ENCODE measurements around the gene OR7G2.

The OR7G2 gene

GRCh38 chr19:9107375-9107774 lies at the start of gene OR7G2:
Gene OR7G2 (minus strand): TSS chr19:9107475. CDS start chr19:9103243, 4,232 bp downstream.
- no peak for DNase-seq

DNA sequence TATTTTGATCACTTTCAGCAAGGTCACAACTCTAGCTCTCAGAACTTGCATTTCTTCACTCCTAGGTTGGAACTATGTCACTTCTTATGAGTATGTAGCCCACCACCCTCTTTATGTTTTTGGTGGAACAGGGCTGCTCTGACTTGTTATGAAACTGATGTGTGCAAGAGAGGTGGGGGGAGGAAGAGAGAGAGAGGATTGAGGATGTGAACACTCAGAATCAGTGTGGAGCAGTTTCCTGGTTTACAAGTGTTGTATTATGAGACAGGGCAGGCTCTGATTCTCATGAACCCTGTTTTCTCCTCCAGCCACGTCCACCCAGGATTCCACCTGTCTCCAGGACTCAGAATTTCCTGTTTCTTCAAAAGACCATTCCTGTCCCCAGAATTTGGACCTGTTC lies 49.0 kb upstream of the OR7G2 start:
- DNase-seq, result no peak

GRCh38 chr19:9155591-9155990 lies 48.3 kb upstream of the OR7G2 start:
- no peak for DNase-seq

DNA sequence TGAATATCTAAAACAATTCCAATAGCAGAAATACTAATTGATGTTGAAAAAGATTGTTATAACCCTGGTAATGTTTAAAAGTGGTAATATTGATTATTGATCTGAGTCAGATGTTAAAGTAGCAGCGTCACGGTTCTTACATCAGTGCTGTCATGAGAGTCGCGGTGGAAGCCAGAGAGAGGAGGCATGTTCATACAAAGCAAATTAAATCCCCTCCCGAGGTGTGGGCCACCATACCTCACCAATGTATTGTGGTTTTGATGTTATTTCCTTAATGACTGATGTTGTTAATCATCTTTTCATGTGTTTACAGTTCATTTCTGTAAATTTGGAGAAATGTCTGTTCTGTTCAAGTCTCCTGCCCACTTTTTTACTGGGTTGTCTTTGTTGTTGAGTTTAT lies 44.1 kb upstream of the OR7G2 start:
- DNase-seq, result no peak

DNA sequence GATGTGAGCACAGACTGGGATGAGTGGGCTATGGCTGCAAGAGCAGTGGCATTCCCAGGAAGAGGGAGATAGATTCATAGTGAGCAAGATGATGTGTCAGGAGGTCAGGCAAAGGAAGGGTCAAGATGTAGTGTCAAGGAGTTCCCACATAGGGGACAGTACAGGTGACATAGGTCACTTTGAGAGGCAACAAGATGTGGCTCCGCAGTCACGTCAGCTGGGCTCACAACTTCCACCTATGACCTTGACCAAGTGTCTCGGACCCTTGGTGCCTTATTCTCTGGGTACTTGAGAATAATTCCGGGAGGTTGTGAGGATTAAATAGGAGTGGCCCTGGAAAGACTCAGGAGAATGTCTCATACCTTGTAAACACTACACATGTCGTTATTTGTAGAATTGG lies 43.4 kb upstream of the OR7G2 start:
- DNase-seq, result no peak

GRCh38 chr19:9149997-9150396 lies 42.7 kb upstream of the OR7G2 start:
- DNase-seq, result no peak

DNA sequence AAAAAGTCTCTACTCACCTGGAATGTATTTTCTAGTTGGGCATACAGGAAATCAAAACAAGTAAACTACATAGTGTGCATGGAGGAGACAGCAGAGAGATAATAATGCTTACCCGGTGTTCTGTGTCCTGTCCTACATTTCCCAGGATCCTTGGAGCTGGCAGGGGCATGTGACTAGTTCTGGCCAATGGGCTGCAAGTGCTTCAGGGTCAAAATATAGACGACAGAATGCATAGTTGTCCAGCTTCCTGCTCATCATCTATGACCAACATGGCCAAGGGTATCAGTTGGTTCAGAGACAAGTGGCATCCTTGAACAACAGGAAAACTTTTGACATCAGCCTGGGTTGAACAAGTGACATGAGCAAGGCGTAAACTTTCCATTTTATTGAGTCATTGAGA lies 41.4 kb upstream of the OR7G2 start:
- DNase-seq, result no peak

DNA sequence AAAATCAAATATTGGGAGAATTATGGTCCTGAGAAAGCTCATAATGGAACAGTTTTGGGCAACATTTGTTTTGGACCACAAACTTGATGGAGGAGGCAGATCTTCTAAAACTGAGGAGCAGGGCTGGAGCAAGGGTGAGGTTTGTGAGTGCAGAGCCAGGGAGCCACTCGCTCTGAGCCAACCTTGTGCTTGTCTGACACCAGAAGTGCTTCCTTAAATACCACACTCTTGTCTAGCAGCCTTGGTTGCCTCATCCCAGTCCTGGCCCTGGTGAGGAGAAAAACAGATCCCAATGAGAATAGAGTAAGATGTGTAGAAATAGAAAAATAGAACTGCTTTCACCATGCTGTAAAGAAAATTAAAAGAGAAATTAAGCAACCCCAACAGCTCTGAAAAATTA lies 39.6 kb upstream of the OR7G2 start:
- no peak for DNase-seq

GRCh38 chr19:9144920-9145319 lies 37.6 kb upstream of the OR7G2 start:
- no peak for DNase-seq

DNA sequence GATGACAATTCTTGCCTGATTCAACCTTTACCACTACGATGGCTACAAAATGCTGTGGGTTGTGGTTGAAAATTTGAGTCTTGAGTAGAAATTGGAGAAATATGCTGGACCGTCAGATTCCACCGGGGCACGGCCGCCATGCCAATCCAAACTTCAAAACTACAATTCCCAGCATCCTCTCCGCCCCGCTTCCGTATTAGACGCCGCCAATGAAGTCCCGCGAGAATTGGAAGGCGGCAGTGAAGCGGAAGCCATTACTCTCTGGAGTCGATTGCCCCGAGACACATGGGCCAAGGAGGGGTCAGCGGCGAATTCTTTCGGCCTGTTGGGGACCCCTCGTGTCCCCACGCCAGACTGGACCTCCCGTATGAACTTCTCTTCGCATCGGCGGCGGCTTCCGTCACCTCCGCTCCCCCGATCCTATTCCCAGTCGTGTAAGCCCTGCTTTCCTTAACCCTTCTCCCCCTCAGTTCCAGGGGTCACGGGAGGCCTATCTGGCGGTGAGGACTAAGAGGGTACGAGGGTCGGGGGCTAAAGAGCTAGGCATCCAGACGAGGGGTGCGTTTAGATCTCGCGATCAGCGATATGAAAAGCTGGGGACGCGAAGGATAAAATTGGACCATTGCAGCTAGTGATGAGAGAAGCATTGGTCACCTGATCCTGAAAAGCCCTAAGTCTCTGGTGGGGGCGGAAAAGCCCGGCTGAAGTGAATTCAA lies 33.0 kb upstream of the OR7G2 start, which contains the start of gene ZNF317:
Gene ZNF317, plus strand, starts transcription at position 239 of the 716 bp plus-strand sequence. CDS start 15,620 bp downstream, outside the sequence.
- peak; percentile 95 for DNase-seq

GRCh38 chr19:9139609-9140158 lies 32.4 kb upstream of the OR7G2 start:
- no peak for DNase-seq

DNA sequence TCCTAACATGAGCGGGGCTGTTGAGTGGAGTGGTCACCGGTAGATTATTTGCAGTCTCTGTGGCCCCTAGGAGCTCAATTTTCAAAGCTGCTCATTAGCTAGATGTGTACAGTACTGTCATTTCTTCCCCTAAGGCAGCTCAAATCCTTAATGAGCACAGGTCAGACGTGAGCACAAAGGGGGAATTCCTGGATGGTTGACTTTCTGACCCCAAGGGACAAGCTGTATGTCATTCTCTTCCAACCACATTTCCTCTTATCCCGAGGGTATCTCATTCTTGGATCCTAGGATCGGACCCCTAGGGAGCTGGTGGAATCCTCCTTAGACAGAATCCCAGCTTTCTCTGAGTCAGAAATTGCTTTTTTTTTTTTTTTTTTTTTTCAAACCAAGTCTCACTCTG lies 25.1 kb upstream of the OR7G2 start:
- no peak for DNase-seq

- no peak for DNase-seq
These were observed 23.7 kb upstream of the OR7G2 start for GRCh38 chr19:9130965-9131364.

DNA sequence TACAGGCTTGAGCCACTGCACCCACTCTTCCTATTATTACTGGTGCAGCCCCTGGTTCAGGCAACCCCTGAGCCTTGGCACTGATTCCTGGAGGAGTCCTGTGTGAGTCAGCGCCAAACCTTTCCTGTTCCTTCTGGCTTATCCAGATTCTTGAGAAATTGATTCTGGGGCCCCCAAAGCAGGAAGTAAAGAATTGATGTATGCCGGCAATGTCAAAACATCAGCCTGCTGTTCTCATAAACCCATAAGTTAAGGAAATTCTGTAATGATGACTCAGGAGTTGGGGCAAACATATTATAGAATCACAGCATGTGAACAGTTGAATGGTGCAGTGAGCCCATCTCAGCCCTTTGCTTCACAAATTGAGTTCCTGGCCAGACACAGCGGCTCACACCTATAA lies 20.9 kb upstream of the OR7G2 start:
- DNase-seq, result no peak

GRCh38 chr19:9126900-9127405 lies 19.7 kb upstream of the OR7G2 start, which contains the start of gene OR7G3:
Gene OR7G3 (minus strand): TSS chr19:9126950. CDS start chr19:9126950, 0 bp downstream.
- no peak for DNase-seq

DNA sequence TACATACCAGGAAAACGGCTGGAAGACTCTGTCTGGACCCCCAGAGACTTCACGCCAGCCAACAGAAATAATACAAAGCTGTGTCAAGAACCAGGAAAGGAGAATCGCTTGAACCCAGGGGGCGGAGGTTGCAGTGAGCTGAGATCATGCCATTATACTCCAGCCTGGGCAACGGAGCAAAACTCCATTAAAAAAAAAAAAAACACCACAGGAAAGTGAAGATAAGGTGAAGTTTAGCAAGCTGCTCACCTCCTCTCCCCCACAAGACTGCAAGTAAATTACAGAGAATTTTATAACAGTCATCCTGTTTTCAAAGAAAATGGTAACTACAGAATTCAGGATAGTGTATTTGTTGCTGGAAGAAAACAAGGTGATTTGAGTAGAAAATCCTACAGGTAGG lies 9.3 kb upstream of the OR7G2 start:
- no peak for DNase-seq

DNA sequence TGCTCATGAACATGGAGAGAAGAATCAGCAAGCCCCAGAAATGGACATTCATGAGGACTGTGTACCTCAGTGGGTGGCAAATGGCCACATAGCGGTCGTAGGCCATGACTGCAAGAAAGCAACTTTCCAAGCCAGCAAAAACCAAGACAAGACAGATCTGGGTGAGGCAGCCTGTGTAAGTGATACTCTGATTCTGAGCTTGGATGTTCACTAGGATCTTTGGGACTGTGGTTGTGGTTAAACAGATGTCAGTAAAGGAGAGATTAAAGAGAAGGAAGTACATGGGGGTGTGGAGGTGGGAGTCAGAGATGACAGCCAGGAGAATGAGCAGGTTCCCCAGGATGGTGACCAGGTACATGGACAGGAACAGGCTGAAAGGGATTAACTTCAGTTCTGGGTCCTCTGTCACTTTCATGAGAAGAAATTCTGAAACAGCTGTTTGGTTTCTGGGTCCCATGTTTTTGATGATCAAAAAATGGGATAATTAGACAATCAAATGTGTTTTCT lies 8.1 kb upstream of the OR7G2 start, which contains the start of gene OR7G1:
Gene OR7G1, minus strand, starts transcription at position 457 of the 507 bp plus-strand sequence. Its CDS starts 0 bp downstream, at position 457.
- no peak for DNase-seq

DNA sequence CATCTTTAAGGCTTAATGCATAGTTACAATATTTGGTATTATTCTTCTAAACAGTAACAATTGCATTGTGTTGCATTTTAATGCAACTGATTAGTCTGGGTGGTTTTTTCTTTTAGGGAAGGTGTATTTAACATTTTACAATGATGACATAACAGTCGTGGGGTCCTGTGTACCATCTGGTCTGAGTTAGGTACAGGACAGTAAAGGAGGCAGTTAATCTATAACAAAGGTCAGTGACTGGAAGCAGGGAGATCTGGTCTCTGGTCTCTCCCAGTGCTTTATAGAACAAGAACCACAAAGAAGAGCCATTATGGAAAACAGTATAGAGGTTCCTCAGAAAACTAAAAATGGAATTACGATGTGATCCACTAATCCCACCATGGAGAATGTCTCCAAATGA lies 2.7 kb upstream of the OR7G2 start:
- DNase-seq, result no peak

- no peak for DNase-seq
These were observed 20.5 kb downstream of the OR7G2 start, which contains the start of gene OR1M1 for GRCh38 chr19:9086761-9087160. Gene OR1M1 (plus strand): TSS chr19:9087061. CDS start chr19:9093245, 6,184 bp downstream.

- DNase-seq, result no peak
These were observed 28.6 kb downstream of the OR7G2 start for GRCh38 chr19:9078651-9079050.

- no peak for DNase-seq
These were observed 30.4 kb downstream of the OR7G2 start for GRCh38 chr19:9076901-9077300.

DNA sequence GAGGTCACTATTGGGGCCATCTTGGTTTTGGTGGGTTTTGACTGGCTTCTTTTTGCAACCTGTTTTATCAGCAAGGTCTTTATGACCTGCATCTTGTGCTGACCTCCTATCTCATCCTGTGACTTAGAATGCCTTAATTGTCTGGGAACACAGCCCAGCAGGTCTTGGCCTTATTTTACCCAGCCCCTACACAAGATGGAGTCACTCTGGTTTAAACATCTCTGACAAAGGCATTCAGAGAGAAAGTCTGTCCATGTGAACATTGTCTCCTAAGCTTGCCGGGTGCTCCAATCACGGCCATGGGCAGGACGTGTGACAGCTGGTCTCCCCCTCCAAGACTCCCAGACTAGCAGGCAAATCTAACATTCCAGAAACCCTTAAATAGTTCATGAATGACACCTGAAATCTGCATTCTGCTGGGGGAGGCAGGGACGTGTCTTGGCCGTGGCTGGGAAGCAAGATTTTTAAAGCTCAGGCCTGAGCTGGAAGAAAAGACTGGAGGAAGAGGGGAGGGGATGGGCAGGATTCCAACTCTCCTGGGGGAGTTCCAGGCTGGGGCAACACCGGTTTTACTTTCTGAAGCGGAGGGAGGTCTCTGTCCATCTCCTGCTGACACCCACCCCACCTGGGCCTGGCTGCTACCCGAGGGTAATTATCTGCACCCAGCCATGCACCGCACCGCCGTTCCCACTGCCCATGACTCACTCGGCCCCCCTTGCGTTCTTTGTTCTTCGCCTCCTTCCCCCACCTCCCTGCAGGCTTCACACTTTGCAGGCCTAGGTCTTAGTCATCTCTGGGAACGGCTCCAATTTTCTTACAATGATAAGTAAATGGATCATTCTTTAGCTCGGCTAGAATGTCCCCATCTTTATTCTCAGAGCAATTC lies 32.0 kb downstream of the OR7G2 start:
- DNase-seq, result peak; percentile 22

GRCh38 chr19:9073806-9074205 lies 33.5 kb downstream of the OR7G2 start:
- DNase-seq, result no peak
